BJ (cell line): ENCODE data around the gene LILRA2. TPM values are rescaled to one million over a fixed set of nuclear protein-coding genes. Genes with fewer than 3 reads are reported as not detected.

Experiments
- CTCF ChIA-PET: fragments of 350-600 bp; formaldehyde crosslinking; extraction: SDS; loops from one replicate; lab custom pipeline; 2021; ENCODE audit warnings: antibody characterized with exemption, inconsistent platforms; lab: Yijun Ruan, JAX
- POLR2A ChIA-PET: fragments of 300-600 bp; sonication (Branson Sonifier 250); formaldehyde crosslinking; extraction: SDS; loops from one replicate; lab custom pipeline; 2021; ENCODE audit warnings: antibody characterized with exemption; lab: Charles Lee
- DNase-seq: peaks from one replicate; pipeline ENCODE4 v3.0.0-alpha.2; 2011; ENCODE audit warnings: low read depth
- H3K27me3 ChIP-seq: 2 replicates; pipeline ENCODE4 v1.6.0; 2011; ENCODE audit warnings: low read length; ENCODE audit not compliant: control insufficient read depth, insufficient read depth
- H3K36me3 ChIP-seq: 2 replicates; pipeline ENCODE4 v1.5.1; 2011; ENCODE audit warnings: low read length; ENCODE audit not compliant: control insufficient read depth, insufficient read depth
- H3K4me3 ChIP-seq: 2 replicates; pipeline ENCODE4 v1.5.1; 2011; ENCODE audit warnings: low read depth, mild to moderate bottlenecking, control low read depth, low read length
- polyA plus RNA-seq: library from polyadenylated mRNA; depleted of rRNA; stranded (reverse); fragments of >200 nt; gene quantifications from 2 replicates; pipeline ENCODE4 v1.2.3, GENCODE V29; 2011
- TF ChIP-seq, protein P1 (sequence below): IDR thresholded peaks from 2 replicates; pipeline ENCODE4 v1.5.1; 2011; ENCODE audit warnings: low read depth, mild to moderate bottlenecking, control low read depth, inconsistent platforms, low read length, moderate library complexity; ENCODE audit not compliant: insufficient read depth

LILRA2 gene
- polyA plus RNA-seq, 1 experiment: not detected

DNA sequence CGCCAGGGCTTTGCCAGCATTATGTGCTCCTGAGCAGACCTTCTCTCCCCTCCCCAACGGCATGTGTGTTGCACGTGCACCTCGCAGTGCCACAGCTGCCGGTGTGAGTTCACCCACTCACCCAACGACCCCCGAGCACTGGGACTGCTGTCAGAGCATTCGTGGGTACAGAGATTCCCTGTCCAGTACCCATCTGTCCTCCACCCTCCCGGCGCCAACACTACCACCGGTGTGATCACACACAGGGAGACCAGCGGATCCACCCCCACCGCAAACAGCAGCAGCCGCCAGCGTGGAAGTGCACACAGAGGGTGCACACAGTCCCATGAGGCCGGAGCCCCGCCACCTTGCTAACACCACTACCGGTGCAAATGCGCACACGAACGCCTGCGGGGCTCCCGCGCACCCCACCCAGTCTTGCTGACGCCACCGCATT is 35.8 kb downstream of the LILRA2 start:
- no peaks in the 10 kb centered on the region for H3K36me3 ChIP-seq
- POLR2A ChIA-PET: no interaction called here
- no peak overlapping the region for H3K4me3 ChIP-seq
- TF ChIP-seq, protein P1, sequence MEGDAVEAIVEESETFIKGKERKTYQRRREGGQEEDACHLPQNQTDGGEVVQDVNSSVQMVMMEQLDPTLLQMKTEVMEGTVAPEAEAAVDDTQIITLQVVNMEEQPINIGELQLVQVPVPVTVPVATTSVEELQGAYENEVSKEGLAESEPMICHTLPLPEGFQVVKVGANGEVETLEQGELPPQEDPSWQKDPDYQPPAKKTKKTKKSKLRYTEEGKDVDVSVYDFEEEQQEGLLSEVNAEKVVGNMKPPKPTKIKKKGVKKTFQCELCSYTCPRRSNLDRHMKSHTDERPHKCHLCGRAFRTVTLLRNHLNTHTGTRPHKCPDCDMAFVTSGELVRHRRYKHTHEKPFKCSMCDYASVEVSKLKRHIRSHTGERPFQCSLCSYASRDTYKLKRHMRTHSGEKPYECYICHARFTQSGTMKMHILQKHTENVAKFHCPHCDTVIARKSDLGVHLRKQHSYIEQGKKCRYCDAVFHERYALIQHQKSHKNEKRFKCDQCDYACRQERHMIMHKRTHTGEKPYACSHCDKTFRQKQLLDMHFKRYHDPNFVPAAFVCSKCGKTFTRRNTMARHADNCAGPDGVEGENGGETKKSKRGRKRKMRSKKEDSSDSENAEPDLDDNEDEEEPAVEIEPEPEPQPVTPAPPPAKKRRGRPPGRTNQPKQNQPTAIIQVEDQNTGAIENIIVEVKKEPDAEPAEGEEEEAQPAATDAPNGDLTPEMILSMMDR: no peak
- DNase-seq: no peak
- H3K27me3 ChIP-seq: no peaks in the 10 kb centered on the region
- CTCF ChIA-PET: no interaction called here

DNA sequence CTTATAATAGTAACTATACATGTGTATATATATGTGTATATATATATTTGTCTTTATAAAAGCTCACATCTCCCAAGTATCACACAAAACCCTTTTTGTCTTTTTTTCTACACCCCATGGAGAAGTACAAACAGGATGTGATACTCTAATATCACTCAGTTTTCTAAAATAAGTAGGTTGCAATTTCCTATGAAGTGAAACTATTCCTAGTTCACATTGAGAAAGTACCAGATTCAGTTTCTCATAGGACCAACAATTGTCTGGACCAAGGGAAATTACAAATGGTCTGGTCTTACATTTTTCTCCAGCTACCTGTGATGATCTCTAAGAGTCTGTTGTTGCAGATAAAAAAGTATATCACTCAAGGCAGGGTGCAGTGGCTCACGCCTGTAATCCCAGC is 38.8 kb downstream of the LILRA2 start:
- CTCF ChIA-PET: interaction anchor here (0.6 kb wide), 1 partner anchor 40 kb away, joined by 3 read pairs; no protein-coding TSS in a partner anchor
- POLR2A ChIA-PET: no interaction called here
- no peak for DNase-seq

DNA sequence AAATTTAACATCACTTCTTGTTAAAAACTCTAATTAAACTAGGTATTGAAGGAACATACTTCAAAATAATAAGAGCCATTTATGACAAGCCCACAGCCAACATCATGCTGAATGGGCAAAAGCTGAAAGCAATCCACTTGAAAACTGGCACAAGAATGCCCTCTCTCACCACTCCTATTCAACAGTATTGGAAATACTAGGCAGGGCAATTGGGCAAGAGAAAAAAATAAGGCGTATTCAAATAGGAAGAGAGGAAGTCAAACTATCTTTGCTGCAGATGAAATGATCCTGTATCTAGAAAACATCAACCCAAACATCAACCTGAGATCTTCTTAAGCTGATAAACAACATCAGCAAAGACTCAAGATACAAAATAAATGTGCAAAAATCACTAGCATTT is 41.1 kb downstream of the LILRA2 start:
- no peaks in the 10 kb centered on the region for H3K36me3 ChIP-seq
- TF ChIP-seq, protein P1: no peak
- no peaks in the 10 kb centered on the region for H3K27me3 ChIP-seq
- no peak overlapping the region for H3K4me3 ChIP-seq
- ChIA-PET POLR2A (no interaction called here), CTCF (no interaction called here)
- DNase-seq: no peak

More for the DNA sequence above, 38.8 kb downstream of the LILRA2 start:
- Histone ChIP-seq H3K27me3 (no peaks in the 10 kb centered on the region), H3K4me3 (no peak overlapping the region), H3K36me3 (no peaks in the 10 kb centered on the region)
- TF ChIP-seq, protein P1: no peak

DNA sequence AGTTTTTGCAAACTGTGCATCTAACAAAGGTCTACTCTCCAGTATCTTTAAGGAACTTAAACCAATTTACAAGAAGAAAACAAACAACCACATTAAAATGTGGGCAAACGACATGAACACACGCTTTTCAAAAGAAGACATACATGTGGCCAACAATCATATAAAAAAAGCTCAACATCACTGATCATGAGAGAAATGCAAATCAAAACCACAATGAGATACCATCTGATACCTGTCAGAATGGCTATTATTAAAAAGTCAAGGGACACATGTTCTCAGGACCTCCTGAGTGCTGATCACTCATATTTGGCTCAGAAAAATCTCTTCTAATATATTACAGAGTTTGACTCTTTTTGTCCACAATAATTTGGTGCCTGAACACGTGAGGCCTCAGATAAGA is 42.5 kb downstream of the LILRA2 start:
- Histone ChIP-seq H3K36me3 (no peaks in the 10 kb centered on the region), H3K27me3 (no peaks in the 10 kb centered on the region), H3K4me3 (no peak overlapping the region)
- POLR2A ChIA-PET: no interaction called here
- no peak for DNase-seq
- CTCF ChIA-PET: no interaction called here
- TF ChIP-seq, protein P1: no peak

DNA sequence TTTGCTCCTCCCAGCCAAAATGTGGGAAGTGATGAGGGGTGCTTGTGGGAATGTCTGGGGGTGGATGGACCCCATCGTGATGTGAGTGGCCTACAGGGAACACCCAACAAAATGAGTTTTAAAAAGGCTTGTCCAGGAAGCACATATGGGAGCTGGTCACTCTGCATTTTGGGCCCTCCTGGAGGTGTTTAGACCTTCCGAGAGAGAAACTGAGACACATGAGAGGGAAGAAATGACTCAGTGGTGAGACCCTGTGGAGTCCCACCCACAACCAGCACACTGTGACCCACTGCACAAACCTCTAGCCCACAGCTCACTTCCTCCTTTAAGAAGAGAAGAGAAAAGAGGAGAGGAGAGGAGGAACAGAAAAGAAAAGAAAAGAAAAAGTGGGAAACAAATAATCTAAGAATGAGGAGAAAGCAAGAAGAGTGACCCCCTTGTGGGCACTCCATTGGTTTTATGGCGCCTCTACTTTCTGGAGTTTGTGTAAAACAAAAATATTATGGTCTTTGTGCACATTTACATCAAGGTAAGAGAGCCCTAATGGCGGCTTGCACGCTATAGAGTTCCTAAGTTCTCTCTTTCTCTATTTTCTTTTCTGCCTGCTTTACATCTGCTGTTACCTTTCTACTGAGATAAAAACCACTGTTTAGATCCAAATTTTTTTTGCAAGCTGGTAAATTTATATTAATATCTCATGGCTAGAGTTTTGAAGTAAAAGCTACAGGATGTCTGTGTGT is 43.4 kb downstream of the LILRA2 start:
- Histone ChIP-seq H3K36me3 (no peaks in the 10 kb centered on the region), H3K27me3 (no peaks in the 10 kb centered on the region), H3K4me3 (no peak overlapping the region)
- no peak for DNase-seq
- POLR2A ChIA-PET: no interaction called here
- CTCF ChIA-PET: interaction anchor here (1.2 kb wide), 1 partner anchor 59 kb away, joined by 3 read pairs; no protein-coding TSS in a partner anchor
- TF ChIP-seq, protein P1: no peak
